Bronchial epithelial cell (primary cell): Measurements from ENCODE around the gene SPRYD3. TPM values are rescaled to one million over a fixed set of nuclear protein-coding genes. Genes with fewer than 3 reads are reported as not detected.

Experiments
- DNase-seq: peaks from one replicate; pipeline ENCODE4 v3.0.0-alpha.2; 2010; ENCODE audit warnings: low read depth
- FAIRE-seq: peaks from 2 replicates; lab custom pipeline; 2011; peaks lifted over from hg19 to GRCh38; lab: Jason Lieb, UNC
- H3K27me3 ChIP-seq: 2 replicates; pipeline ENCODE4 v1.5.1; 2011; ENCODE audit warnings: low read length; ENCODE audit not compliant: control insufficient read depth, insufficient read depth
- H3K36me3 ChIP-seq: 2 replicates; pipeline ENCODE4 v1.5.1; 2011; ENCODE audit warnings: low read length; ENCODE audit not compliant: control insufficient read depth, insufficient read depth
- H3K4me3 ChIP-seq: 2 replicates; pipeline ENCODE4 v1.5.1; 2011; ENCODE audit warnings: mild to moderate bottlenecking, low read depth, low read length, control low read depth
- total RNA-seq: library from RNA; depleted of rRNA; stranded (reverse); fragments of >200 nt; gene quantifications from 2 replicates; pipeline ENCODE4 v1.2.1, GENCODE V29; 2014
- TF ChIP-seq, protein P1 (sequence below): IDR thresholded peaks from 2 replicates; pipeline ENCODE4 v1.5.1; 2011; ENCODE audit warnings: mild to moderate bottlenecking, moderate library complexity, low read length, control low read depth, inconsistent platforms; ENCODE audit not compliant: insufficient read depth, severe bottlenecking

The SPRYD3 gene
- total RNA-seq, 1 donor from 2014 or later, result 18.7 TPM

DNA sequence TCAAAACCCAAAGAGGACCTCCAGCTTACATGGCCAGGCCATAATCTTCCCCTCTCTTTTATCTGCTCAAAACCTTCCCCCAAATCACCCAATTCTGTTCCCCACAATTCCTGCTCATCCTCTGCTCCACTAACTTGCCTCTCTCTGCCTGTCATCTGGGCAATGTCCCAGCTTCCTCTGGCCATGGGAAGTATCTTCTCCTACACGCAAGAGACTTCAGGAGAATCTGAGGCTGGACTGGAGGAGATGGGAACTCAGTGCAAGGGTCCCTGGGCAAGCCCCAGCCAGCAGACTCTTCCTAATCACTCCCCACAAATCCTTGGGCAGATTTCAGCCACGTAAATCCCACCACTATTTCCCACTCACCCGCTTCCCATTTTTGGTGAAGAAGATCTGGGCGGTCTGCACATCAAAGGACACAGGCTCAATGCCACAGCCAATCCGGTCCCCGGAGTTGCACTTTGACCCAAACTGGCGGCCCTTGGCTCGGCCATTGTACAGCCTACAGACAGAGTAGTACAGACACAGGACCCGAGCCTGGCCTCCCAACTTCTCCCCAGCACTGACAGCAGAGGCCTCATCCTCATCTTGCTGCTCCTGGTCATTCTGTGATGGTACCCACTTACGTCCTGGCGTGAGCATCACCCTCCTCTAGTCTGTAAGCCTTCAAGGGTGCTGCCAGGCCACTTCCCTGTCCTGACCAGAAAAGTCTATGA is 4.7 kb downstream of the SPRYD3 start:
- FAIRE-seq (no peak), DNase-seq (no peak)
- H3K4me3 ChIP-seq, result no peak overlapping the region
- peaks cover 23% of the 10 kb centered on the region for H3K36me3 ChIP-seq
- no peaks in the 10 kb centered on the region for H3K27me3 ChIP-seq
- TF ChIP-seq, protein P1, sequence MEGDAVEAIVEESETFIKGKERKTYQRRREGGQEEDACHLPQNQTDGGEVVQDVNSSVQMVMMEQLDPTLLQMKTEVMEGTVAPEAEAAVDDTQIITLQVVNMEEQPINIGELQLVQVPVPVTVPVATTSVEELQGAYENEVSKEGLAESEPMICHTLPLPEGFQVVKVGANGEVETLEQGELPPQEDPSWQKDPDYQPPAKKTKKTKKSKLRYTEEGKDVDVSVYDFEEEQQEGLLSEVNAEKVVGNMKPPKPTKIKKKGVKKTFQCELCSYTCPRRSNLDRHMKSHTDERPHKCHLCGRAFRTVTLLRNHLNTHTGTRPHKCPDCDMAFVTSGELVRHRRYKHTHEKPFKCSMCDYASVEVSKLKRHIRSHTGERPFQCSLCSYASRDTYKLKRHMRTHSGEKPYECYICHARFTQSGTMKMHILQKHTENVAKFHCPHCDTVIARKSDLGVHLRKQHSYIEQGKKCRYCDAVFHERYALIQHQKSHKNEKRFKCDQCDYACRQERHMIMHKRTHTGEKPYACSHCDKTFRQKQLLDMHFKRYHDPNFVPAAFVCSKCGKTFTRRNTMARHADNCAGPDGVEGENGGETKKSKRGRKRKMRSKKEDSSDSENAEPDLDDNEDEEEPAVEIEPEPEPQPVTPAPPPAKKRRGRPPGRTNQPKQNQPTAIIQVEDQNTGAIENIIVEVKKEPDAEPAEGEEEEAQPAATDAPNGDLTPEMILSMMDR, result no peak

DNA sequence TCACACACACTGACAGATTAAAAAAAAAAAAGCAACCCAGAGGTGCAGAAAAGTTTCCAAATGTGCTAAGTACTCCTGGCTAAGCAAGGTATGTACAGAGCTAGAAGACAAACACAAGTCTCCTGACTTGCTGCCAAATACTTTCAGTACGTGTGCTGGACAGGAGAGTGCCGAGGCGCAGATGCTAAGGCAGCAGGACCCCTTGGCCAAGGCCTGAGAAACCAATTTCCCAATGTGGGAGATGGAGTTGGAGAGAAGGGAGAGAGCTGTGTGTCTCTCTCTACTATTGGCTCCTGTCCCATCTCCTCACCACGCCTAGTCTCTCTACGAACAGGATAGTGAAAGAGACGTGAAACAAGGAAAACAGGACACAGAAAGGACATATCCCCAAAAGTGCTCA is 5.3 kb downstream of the SPRYD3 start:
- H3K36me3 ChIP-seq, result peaks cover 23% of the 10 kb centered on the region
- FAIRE-seq, result peak; percentile 87

DNA sequence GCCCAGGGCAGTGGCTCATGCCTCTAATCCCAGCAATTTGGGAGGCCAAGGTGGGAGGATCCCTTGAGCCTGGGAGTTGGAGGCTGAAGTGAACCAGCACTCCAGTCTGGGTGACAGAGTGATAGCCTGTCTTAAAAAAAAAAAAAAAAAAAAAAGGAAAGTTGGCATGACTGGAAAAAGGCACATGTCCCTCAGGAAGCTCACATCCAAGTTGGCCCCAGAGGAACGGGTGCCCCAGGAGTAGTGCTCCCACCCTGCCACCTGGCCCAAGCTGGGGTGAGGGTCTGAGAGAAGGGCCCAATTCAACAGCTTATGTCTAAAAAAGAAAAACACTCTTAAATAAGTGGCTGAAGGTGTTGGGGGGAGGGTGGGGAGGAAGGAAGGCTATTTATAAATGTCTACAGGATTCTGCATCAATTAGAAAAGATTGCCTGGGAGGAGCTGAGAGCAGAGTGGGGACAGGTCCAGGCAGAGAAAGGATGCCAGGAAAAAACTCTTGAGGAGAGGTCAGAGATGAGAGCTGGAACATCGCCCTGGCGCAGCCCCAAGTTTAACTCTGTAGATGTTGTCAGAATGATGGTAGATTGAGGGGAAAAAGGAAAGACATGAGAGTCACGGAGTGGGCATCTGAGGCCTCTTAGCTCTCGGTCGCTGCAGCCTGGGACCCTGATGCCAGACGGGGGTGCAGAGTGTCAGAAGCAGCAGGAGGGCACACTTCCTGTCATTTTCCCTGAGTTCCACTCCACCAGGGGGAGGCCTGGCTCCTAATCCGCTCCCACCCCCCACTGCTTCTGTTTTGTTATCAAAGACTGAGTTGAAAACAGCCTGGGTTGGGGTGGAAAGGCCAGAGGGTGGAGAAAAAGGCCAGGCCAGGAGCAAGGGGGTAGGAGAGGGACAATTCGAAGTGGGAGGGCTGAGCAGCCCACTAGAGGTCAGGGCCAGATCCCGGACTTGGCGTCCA is 7.3 kb downstream of the SPRYD3 start:
- FAIRE-seq, result no peak
- H3K36me3 ChIP-seq, result peaks cover 25% of the 10 kb centered on the region
- H3K4me3 ChIP-seq, result no peak overlapping the region
- H3K27me3 ChIP-seq, result no peaks in the 10 kb centered on the region
- no peak for DNase-seq
- TF ChIP-seq, protein P1, result peak; percentile 14

More for the DNA sequence above, 5.3 kb downstream of the SPRYD3 start:
- Histone ChIP-seq H3K27me3 (no peaks in the 10 kb centered on the region), H3K4me3 (no peak overlapping the region)
- no peak for DNase-seq
- TF ChIP-seq, protein P1, result no peak

DNA sequence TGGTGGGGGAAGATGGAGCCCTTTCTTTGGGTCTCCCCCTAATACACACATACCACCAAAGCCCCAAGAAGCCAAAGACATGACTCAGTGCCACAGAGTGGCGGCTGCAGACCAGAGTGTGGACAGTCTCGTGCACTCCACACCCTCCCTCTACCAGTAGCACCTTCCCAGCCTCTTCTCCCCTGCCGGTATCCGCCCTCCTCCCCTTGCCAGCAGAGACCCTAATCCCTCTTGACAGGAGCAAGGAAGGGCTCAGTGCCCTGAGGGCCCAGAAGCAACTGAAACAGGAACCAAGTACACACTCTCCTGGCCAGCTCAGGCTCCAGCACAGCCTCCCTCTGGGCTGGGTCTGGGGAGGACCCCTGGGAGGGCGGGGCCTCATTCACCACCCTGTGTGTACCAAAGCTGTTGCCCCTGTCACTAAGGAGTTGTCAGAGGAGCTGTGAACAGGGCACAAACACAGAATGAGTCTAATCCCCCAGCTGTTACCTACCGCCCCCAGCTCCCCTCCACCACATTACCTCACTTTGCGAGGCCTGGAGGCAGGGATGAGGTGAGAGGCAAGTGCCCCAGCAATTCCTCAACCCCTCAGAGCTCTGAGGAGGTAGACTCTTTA is 8.2 kb downstream of the SPRYD3 start:
- H3K4me3 ChIP-seq, result no peak overlapping the region
- TF ChIP-seq, protein P1, result no peak
- H3K27me3 ChIP-seq, result no peaks in the 10 kb centered on the region
- DNase-seq, result no peak
- FAIRE-seq, result peak; percentile 36
- H3K36me3 ChIP-seq, result peaks cover 22% of the 10 kb centered on the region

DNA sequence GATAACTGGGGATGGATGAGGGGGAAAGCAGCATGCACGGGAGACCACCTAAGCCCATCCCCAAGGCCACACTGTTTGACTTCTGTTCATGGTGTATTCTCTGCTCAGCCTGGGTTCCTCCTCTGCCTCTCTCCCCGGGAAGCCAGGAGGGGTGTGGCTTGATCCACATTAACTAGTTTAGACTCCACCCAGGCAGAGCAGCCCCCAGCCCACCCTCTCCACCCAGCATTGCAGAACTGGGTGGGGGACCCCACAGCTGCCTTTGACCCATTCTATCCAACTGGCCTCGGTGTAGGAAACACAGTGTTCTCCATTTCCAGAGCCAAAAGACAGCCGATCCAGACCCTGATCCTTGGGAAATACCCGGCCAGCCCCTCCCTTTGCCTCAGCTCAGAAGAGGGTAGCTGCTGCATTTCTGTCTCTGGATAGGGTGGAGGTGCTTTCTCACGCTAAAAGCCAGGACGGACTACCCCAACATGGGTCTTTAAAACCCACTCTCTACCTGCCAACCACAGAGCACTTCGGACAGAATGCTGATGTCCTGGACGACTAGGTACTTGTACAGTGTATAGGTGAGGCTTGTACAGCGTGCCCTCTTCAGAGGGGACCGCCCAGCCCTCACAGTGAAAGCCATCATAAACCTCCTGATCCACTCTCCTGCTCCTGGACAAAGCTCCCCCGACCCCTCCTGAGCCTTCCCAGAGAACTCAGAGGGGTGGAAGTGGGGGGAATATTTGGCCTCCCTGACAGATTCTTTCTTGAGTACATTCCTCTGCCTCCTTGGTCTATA is 9.4 kb downstream of the SPRYD3 start:
- TF ChIP-seq, protein P1, result no peak
- DNase-seq (no peak), FAIRE-seq (no peak)
- H3K27me3 ChIP-seq, result no peaks in the 10 kb centered on the region
- peaks cover 29% of the 10 kb centered on the region for H3K36me3 ChIP-seq
- H3K4me3 ChIP-seq, result no peak overlapping the region
